Anterior cingulate cortex (tissue), 58 donors: ENCODE data around the gene SPR.

Experiments used
- DNase-seq, 58 donors: peaks; one replicate each; lab custom pipeline; 2025; lab: John Stamatoyannopoulos, UW

The SPR gene

DNA sequence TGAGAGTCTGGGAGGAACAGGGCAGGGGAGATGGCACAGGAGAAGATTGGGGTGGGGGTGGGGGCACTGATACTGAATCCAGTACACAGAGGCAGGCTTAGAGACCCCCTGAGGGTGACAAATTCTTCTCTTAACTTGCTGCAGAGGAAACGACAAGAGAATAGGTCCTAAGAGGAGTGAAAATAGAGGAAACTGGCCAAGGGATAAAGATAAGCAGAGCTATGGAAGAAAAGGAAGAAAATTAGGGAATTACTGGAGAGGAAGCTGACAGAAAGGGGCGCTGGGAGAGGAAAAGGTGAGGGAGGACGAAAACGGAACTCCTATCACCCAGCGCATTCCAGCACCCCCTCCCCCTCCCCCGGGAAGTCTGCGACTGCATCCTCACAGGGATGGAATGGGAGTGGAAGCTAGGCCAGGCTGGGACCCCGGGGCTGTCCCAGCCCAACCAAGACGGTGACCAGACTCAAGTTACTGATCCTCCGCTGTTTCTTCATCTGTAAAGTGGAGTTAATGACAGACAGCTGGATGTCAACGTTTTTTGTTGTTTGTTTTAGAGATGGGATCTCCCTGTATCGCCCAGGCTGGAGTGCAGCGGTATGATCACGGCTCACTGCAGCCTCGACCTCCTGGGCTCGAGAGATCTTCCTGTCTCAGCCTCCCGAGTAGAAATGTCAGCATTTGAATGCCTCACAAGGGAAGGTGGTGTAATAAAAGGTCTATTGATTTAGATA is 27.5 kb downstream of the SPR start:
- DNase-seq, result no peak

DNA sequence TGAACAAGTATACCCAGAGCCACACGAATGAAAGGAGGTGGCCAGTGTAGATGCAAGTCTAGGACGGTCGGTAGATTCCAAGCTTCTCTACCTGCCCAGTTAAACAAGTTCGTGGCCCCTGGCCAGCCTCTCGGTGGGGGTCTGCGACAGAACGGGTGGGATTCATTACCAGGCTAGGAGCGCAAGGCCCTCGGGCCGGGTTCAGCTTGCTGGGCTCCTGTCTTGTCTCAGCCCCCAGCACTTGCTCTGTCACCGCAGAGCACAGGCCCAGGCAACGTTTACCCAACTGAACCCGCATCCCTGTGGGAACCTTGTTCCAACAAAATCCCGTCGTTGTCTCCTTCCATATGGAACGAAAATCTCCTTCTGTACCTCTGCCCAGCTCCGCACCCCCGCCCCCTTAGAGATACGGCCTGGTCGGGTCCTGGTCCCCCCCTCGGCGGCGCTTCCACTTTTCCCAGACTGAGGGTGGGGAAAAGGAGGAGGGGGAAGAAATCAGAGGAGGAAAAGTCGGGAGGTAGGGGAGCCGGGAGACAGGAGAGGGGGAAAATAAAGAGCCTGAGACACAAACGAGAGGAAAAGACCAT is 28.2 kb downstream of the SPR start:
- DNase-seq, result no peak

DNA sequence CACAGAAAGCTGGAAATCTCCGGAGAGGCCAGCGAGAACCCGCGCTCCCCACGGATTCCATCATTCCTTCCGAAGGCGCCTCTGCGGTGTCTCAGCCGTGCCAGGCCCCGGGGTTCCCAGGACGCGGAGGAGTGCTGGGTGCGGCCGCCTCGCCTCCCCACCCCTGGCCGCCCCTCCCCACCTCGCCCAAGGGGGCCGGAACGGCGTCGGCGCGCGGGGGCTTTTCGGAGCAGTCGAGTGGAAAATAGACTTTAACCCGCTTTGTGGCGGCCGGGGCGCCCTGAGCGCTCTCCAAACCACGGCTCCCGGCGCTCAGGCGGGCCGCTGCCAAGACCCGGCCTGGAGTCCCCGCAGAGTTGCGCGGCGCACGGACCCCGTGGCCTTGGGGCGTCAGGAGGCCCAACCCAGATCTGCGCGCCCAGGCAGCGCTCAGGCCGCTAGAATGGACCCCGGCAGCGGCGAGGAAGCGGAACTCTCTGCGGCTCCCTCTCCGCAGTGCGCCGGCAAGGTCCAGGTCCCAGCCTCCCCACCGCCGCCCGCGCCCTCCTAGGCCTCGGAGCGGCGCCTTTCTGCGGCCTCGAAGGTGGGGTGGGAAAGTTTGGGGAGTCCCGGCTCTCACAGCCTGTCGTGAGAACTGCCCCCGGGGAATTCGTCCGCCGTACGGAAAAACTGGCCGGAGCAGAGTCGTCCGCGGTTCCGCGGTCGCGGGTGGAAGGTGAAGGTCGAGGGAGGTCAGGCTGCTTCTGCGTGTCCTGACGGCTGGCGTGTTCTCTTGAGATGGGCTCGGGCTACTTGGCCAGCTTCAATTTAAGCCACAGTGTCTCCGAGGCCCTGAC is 28.9 kb downstream of the SPR start:
- peak in 6 of 58 donors; percentile 17 to 40 (median 28) for DNase-seq

DNA sequence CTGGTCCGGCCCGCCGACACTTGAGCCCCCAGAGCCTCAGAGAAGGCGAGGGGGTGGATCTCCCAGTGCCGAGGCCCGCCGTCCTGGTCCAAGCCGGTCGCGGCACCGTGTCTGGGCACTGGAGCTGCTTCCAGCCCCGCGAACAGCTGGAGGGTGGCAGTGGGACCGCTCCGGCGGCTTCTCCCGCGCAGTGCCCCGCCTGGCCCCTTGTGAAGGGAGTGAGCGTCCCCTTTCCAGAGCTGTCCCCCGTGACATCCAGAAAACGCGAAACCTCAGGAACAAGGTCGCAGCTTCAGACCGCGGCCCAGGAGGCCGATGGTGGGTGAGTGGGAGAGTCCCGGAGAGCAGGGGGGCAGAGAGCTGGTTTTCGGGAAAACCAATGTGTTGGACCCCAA is 29.5 kb downstream of the SPR start:
- no peak for DNase-seq

DNA sequence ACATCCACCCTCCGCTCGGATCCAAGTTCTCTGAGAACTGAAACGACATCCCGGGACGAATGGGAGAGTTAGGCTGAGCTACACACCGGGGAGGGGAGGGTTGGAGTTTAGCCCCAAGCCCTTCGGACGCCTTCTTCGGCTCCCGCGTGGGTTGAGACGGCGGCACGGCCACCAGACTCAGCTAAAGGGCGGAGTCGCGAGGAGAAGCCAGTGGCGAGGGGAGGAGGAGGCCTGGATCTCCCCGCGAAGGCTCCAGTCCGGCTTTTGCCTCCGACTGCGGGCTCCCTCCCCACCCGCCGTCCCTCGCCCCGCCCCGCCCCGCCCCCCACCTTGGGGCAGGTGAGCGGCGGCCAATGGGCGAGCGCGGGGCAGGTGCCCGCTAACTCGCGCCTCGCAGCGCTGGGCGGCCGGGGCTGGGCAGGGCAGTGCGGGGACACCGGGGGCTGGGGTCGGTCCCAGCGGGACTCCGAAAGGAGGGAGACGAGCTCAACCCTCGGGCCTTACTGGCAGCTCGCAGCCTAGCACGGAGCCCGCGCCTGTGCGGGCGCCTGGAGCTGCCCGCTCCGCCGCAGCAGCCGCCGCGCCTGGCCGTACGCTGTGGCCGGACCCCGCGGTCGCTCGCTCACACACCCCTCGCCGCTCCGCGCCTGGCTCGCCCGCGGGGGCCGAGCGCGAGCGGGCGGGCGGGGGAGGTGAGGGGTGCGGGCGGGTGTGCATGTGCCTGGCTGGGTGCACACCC is 30.1 kb downstream of the SPR start, which contains the start of gene EMX1:
EMX1 (plus strand) TSS at position 382 of the 739 bp plus-strand sequence; CDS start at position 716, 334 bp downstream.
- peak in 21 of 58 donors; percentile 15 to 68 (median 50) for DNase-seq

DNA sequence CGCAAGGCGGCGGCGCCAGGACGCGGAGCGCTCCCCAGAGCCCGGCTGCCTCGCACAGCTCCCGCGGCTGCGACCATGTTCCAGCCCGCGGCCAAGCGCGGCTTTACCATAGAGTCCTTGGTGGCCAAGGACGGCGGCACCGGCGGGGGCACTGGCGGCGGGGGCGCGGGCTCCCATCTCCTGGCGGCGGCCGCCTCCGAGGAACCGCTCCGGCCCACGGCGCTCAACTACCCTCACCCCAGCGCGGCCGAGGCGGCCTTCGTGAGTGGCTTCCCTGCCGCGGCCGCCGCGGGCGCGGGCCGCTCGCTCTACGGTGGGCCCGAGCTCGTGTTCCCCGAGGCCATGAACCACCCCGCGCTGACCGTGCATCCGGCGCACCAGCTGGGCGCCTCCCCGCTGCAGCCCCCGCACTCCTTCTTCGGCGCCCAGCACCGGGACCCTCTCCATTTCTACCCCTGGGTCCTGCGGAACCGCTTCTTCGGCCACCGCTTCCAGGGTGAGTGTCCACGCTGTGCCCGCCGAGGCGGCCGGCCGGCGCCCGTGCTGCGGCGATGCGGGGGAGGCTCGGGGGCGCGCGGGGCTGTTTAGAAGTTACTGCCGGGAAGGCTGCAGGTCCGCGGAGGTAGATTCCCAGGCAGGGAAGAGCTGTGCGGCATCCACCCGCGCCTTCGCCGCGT is 30.8 kb downstream of the SPR start:
- DNase-seq, result peak in 1 of 58 donors; percentile 36

DNA sequence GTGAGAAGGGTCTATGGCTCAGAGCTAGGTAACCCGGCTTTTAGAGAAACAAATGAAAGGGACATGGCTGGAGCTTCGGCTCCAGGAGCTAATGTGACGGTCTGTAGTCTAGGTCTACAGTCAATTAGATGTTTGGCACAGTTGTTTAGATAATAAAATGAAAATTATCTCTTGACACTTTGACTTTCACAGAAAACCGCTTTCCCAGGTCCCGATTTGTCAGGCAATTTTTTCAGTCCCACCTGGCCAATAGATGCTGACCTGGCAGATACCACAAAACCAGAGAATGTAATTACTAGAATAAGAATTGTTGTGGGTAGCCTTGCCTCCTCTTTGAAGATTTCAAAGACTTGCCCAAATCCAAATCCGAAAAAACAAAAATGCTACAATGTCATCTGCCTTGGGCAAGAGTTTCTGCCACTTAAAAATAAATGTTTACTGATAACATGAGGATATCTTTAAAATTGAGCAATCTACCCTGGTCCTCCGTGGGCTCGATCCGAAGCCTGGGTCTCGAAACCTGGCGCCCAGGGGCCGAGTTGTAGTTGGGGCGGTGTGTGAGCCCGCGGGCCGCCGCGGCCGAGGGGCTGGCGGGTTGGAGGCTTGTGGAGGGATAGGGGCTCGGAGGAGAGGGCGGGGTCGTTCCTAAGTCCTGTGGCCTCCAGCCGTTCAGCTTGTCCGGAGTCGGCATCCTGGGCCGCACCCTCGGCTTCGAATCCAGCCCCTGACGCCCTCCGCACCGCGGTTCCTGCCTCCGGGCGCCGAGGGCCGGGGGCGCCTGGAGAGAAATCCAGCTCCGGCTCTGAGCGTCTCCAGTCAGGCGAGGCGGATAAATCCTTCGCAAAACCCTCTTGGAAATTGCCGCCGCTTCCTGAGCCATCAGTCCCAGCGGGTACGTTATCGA is 32.5 kb downstream of the SPR start:
- no peak for DNase-seq

DNA sequence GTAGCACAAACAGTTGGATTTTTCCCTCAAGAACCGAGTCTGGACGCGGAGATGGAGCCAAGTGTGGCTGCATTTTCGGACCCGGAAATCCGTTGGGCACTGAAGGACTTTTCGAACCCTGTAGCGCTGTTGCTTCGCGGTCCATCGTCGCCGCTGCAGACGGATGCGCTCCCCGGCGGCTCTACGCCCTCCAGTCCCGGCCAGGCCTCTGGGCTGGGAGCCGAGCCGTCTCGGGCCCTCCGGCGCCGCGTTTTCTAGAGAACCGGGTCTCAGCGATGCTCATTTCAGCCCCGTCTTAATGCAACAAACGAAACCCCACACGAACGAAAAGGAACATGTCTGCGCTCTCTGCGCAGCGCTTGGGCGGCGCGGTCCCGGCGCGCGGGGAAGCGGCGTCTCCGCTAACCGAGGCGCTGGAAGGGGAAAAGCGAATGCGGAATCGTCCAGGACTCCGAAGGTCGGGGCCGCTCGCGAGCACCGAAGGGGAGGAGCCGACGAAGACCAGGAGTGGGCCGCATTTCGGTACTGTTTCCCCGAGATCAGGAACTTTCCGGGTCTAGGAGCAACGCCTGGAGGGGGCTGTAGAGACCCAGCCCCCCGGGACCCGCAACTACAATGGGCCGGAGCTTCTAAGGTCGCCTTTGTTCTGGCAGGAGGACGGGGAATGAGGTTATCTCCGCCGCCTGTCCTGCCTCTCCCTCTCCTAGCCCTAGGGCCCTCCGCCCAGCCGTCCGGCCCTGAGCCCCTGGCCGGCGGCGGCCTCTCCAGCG is 33.3 kb downstream of the SPR start:
- DNase-seq, result no peak

DNA sequence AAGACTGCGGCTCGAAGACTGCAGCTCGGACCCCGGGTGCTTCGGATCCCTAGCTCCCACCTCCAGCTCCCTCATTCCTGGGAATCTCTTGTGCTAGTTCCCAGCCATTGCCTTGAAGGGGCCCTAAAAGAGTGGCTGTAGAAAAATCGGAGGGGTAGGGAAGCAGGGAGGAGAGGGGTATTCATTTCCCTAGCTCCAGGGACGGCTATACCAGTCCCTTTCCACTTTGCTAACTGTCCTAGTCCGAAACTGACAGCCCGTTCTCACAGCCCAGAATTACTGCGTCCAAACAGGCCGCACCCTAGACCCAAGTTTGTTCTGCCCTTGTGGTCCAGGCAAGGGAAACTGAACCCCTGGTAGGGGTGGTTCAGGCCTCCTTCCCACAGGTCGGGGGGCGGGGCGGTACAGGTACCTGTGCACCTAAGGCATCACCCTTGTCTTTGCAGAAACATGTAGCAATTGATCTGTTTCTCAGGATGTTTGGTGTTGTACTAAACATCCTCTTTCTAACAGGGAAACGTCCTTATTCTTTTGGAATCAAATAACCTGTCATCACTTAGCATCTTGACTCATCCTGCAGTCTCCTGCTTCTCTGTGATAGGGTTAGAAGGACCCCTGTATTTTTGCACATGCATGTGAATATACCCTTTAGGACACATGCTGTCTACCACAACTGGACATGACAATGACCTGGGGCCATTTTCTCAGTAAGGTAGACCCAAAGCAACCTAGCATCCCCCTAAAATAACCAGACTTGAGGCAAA is 34.1 kb downstream of the SPR start:
- no peak for DNase-seq

DNA sequence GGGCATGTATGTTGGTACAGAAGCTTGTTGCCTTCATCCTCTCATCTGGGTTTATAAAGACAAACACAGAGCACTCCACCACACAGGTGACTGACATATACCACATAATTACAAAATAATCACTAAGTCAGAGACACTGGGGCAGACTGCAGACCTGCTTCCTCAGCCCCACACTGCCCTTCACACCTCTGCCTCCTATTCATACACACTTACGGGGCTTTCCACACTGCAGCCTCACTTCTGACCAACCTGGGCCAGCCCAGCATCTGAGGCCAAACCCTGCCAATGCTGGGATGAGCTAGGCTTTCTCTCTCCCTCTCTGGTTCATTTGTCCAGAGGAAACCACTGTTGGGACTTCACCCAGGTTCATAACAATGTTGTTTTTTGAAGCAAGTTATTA is 34.6 kb downstream of the SPR start:
- DNase-seq, result no peak

DNA sequence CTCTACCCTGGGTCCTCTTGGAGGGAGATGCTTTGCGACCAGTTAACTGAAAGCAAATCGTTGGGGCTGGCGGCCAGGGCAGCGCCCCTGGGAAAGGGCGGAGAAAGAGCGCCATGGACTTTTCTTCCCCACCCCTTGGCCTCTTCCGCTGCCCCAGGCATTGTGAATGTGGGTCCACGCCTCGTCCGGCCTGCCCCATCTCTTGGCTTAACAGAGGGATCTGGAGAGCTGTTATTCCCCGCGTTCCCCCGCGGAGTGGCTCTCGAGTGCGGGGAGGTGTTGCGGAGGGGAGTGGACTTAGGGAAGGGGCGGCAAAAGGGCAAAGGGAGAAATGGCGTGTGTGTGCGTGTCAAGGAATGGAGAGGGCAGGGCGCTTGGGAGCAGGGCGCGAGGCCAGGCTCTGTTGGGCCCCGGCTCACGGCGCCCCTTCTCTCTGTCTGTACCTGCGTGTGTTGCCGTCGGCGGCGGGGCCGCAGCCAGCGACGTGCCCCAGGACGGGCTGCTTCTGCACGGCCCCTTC is 36.7 kb downstream of the SPR start:
- no peak for DNase-seq

DNA sequence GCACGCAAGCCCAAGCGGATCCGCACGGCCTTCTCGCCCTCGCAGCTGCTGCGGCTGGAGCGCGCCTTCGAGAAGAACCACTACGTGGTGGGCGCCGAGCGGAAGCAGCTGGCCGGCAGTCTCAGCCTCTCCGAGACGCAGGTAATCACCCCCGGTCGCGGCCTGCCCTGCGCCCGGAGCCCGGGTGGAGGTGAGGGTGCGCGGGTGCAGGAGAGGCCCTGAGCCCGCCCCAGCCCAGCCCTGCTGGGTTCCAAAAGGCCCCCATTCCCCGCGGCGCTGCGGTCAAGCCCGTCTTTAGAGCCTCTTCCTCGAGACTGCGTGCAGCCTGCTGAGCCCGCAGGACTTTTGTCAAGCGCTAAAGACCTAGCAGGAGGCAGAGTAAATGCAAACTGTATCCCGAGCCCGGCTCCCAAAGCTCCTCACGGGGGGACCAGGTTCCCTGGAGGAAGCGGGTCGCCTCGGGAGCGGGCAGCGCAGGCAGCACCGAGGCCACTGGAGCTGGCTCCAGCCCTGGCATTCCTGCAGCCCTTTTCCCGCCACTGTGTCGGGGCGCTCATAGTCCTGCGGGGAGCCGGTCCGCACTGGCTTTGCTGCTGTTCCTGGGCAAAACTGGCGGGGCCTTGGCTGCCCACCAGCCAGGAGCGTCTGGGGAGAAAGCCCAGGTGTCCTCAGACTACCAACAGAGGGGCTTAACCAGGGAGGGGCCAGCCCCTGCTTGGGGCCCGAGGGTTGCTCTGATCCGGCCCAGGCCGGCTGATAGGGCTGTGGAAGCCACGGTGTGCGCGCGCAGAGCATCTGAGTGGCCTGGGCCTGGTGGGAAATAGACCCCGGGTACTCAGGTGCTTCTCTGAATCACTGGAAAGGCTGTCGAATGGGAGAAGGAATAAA is 37.4 kb downstream of the SPR start:
- no peak for DNase-seq

DNA sequence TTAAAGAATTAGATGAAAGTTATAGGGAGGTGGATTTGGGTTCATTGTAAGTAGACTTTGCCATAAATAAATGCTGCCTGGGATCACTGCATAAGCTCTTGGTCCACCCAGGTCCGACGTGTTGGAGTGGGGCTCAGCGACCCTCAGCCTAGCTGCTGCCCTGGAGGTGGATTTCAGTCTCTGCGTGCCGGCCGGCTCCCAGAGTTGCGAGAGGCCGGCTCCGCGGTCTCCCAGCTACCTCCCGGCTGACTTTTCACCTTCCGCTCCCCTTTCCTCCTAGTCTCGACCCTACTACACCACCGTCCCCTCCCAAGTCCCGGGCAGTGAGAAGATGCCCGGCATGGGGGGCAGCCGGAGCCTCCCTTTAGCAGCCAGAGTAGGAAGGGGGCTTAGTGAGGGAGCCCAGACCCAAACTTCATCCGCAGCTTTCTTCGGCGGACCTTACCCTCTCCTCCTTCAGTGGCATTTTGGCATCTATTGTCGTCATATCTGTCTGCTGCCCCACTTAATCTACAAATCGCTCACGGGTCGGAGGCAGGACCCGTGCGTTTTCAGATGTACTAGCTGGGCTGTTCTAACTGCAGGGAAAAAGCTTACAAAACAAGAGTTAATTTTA is 38.2 kb downstream of the SPR start:
- no peak for DNase-seq

DNA sequence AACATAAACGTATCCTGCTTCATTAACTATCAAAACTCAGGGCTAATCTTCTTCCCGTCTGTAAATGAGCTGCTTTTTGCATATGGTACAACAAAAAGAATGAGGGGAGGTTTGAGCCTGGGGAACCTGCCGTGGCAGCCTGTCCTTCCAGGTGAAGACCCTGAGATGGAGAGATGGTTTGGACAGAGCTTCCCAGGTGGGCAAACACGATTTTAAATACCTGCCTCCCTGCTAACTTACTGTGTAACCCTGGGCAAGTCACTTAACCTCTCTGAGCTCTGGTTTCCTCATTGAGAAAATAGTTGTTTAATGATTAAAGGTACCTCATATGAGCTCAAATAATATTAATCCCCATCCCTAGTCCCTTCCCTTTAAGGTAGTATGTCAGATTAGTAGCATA is 39.2 kb downstream of the SPR start:
- DNase-seq, result no peak

DNA sequence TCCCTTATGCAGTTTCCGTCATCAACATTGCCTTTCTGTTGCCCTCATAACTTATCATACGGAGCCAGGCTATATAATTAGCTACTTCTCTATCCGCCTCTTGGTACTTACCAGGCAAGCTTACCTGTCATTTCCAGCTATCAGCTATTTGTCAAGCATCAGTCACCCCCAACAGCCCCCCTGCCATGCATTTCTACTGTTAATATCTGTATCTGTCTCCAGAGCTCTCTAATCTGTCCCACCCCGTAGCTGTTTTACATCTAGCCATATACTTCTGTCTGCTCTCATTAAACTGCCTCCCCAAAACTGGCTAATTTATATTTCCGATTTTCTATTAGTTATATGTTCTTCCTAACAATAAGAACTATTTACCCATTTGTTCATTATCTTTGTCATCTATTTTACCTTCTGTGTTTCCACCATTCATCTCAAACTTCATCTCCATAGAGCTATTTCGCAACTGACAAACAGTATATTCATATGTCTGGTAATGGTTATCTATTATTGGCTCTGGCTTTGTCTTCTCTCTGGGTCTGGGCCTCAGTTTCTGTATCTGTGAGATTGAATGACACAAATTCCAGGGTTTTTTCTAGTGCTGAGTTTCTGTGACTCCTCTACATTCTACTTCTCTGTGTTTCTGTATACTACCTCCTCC is 39.7 kb downstream of the SPR start:
- no peak for DNase-seq
